M059J (cell line): ENCODE data around the gene CHADL. TPM values are rescaled to one million over a fixed set of nuclear protein-coding genes. Genes with fewer than 3 reads are reported as not detected.
A peak's percentile ranks its signal among the peaks of the same experiment; 100 is the strongest.
"Not testable (repeated sequence)": the region's sequence is repeated elsewhere in the genome, so short reads cannot be mapped to it uniquely, and the experiment has no call there.

Source experiments
- DNase-seq: peaks from one replicate; pipeline ENCODE4 v3.0.0-alpha.2; 2012; ENCODE audit warnings: low read depth
- total RNA-seq: library from RNA; depleted of rRNA; stranded (reverse); fragments of >200 nt; shearing (Covaris generic); gene quantifications from 2 replicates; pipeline ENCODE4 v1.2.3, GENCODE V29; 2014; rRNA removed

Gene CHADL, protein sequence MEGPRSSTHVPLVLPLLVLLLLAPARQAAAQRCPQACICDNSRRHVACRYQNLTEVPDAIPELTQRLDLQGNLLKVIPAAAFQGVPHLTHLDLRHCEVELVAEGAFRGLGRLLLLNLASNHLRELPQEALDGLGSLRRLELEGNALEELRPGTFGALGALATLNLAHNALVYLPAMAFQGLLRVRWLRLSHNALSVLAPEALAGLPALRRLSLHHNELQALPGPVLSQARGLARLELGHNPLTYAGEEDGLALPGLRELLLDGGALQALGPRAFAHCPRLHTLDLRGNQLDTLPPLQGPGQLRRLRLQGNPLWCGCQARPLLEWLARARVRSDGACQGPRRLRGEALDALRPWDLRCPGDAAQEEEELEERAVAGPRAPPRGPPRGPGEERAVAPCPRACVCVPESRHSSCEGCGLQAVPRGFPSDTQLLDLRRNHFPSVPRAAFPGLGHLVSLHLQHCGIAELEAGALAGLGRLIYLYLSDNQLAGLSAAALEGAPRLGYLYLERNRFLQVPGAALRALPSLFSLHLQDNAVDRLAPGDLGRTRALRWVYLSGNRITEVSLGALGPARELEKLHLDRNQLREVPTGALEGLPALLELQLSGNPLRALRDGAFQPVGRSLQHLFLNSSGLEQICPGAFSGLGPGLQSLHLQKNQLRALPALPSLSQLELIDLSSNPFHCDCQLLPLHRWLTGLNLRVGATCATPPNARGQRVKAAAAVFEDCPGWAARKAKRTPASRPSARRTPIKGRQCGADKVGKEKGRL
- not detected in 2 replicates for total RNA-seq

DNA sequence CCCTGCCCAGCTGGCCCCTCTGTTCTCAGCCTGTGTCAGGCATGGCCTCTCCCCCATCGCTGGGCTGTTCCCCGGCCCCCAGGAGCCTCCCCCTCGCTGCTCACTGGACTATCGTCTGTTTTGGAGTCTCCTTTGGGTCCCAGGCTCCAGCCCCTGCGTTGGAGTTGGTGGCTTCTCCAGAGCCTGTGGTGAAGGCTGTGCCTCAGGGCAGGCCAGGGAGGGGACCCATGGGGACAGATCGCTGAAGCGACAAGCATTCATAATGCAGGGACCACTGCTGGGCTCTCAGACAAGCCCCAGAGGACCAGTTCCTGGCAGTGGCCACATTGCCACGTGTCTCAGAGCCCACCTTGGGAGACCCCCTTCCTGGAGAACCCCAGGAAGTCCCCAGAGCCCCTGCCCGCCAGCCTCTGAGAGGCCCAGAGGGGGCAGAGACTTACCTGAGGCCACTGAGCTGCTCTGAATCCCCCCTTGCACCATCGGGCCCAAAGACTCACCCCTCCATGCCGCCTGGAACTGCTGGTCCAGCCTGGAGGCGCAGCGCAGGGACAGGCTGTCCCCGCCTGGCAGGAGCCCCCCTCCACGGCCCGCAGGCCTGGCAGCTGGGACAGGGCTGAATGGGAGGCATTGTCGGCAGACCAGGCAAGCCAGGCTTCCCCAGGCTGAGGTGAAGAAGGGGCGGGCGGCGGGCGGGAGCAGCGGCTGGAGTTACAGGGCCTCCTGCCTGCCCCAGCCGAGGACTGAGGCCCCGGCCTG is at the start of gene CHADL:
CHADL (minus strand) TSS at position 555 of the 756 bp plus-strand sequence; CDS start at position 505, 50 bp downstream.
- no peak for DNase-seq

DNA sequence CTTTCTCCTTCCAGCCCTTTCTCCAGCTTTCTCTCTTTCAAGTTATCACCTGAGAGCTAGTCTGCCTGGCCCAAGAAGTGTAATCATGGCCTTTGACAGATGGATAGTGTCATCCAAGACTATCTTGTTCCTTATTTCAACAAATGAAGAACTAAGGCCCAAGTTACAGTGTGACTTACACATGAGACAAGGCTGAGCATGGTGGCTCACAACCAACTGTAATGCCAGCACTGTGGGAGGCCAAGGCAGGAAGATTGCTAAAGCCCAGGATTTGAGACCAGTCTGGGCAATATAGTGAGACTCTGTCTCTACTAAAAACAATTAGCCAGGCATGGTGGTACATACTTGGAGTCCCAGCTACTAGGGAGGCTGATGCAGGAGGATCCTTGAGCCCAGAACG is 48.9 kb upstream of the CHADL start:
- peak; percentile 26 for DNase-seq

DNA sequence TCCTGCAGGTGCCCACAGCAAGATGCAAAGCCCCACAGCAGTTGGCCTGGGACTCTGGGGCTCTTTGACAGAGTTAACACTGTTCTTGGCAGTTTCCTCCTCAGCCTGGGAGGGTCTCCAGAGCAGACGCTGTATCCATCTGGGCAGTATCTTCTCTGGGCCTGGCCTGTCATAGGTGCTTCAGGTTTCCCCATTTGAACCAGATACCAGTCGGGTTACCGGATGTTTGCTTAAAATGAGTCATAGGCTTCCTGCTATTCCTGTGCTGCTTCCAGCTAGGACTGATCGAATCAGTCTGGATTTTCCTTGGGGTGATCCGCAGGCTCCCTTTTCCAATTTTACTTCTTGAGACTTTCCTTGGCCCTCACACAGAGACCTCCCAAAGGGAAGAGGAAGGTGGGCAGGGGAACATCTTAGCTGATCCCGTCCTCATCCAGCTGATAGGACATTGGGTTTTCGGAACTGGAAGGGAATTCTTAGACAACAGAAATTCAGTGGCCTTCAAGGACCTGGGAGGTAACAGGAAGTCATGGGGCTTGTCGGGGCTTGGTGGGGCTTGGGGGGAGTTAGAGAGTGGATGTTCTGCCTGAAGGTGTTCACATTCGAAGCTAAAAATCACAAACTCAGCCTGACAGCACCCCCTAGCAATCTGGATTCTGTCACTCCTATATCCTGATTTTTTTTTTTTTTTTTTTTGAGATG is 47.7 kb upstream of the CHADL start:
- DNase-seq = peak; percentile 84

DNA sequence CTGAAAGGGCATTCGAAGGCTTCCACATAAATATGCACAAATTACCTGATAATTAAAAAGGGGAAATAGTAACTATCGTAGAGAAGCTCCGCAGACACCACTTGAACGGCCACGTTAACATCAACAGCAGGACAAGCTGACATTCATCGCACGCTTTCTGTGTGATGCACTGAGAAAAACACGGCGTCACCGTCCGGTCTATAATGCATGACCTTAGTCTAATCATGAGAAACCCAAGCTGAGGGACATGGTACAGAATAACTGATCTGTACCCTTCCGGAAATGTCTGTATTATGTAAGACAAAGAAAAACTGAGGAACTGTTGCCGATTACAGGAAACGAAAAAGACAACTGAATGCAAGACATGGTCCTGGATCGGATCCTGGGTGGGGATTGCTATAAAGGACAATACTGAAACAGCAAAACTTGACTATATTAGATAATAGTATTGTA is 45.9 kb upstream of the CHADL start:
- no peak for DNase-seq

DNA sequence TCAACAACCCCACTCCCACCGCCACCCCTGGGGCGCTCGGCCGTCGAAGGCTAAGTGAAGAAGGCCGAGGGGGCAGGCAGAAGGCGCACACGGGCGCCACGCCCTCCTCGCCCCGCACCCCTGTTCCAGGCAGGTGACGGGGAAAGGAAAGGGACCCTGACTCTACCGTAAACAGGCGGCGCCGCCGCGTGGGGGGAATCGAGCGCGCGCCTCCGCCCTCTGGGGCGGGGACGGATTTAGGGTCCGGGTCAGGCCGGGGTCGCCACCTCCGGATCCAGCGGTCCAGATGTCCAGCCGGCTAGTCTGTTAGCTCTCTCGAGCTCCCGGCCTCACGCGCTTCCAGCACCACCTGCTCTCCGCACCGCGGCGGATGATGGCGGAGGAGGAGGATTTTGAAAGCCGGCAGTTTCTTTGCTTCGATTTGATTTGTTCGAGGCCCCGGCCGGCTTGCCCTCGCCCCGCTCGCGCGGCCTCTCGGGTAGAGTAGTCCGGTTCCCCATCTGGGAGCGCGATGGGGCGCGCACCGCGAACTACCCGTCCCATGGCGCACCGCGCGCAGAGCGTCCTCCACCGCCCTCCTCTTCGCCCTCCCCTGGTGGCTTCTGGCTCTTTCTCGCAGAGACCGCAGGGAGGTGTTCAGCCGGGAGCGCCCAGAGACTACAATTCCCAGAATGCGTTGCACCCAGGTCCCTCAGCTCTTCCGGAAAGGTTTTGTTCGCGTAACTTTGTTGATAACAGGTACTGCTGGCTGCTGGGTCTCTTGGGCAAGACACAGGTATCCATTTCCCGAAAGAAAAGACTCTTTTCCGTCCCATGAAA is 45.3 kb upstream of the CHADL start, which contains the start of gene RANGAP1:
RANGAP1 (minus strand) TSS at position 368 of the 819 bp plus-strand sequence. CDS start 5,143 bp downstream, outside the sequence.
- DNase-seq = peak; percentile 97

DNA sequence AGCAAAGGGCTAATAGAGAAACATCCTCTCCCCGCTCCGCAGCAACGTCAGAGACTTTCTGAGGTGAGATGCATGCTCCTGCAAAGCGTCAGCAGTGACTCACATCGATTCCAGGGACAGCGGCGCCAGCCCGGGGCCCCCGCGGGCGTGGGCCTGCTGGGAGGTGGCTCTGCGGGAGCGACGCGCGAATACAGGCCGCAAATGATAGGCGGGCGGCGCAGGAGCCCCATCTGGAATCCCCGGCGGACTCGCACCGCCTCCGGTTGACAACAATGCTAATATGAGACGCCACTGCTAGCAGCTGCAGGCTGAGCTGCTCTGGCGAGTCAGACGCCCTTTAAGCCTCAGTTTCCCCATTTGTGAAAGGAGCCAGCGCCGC is 44.7 kb upstream of the CHADL start:
- peak; percentile 93 for DNase-seq

DNA sequence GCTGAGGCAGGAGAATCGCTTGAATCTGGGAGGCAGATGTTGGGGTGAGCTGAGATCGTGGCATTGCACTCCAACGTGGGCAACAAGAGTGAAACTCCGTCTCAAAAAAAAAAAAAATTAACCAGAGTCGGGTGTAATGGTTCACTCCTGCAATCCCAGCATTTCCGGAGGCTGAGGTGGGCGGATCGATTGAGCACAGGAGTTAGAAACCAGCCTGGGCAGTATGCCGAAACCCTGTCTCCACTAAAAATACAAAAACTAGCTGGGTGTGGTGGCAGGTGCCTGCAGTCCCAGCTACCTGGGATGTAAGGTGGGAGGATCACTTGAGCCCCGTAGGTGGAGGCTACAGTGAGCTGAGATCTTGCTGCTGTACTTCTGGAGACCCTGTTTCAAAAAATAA is 43.7 kb upstream of the CHADL start:
- DNase-seq = no peak

DNA sequence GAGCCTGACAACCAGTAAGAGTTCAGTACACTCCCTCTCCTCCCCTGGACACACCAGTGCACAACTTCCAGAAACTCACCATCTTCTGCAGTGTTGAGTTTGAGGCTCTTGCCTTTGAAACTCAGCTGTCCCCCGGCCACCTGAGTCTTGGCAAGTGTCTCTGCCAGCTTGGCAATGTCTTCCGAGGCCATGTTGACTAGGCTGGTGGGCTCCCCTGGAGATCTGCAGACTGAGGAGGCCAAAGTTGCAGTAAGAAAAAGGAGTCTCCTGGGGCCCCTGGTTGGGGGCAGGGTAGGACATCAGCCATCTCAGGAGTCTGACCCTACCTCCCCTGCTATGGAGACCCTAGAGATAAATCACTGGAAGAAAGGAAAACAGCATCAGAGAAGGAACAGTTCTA is 40.1 kb upstream of the CHADL start:
- DNase-seq = no peak

DNA sequence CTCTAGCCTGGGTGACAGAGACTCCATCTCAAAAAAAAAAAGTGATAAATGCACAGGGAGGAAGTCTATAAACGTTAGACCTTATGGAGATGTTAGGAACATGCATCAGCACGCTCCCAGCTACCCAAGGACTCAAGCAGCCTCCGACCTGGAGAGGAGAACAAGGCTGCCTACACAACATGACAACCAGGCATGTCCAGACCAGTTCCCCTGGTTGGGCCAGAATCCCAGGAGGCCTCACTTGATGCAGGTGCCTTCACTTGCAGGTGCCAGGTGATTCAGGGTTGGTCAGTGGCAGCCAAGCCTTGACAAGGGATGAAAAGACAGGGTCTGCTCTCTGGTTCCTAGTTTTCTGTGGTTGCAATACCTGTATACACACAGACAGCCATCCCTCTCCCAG is 39.3 kb upstream of the CHADL start:
- no peak for DNase-seq

DNA sequence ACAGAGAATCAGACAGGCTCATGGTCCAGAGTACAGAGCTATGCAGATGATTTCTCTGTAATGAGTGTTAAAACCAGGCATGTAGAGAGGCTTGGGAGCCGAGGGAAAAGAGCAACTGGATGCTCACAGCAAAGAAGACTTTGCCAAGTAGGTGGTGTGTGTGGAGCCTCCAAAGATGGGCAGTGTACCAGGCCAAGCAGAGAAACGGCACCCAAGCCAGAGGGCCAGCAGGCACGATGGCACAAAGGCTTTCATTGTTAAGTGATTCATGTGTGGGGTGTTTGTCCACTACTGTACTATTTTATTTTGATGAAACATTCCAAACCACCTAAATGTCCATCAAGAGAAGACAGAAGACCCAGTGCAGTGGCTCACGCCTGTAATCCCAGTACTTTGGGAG is 34.1 kb upstream of the CHADL start:
- DNase-seq = no peak

DNA sequence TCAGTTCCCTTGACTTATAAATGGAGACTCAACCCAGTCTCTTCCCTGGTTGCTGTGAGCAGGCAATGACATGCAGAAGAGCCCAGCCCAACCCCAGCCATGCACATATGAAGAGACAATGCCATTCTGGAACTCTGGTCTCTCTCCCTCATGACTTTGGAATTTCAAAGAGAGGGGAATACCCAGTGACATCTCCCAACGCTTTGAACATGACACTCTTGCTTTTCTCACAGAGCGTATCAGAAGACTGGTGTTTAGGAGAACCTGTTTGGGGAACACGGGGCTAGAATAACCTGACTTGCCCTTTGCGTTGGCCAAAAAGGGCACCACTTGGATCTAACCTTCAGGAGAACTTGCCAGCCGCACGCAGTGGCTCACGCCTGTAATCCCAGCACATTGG is 32.4 kb upstream of the CHADL start:
- DNase-seq = no peak

DNA sequence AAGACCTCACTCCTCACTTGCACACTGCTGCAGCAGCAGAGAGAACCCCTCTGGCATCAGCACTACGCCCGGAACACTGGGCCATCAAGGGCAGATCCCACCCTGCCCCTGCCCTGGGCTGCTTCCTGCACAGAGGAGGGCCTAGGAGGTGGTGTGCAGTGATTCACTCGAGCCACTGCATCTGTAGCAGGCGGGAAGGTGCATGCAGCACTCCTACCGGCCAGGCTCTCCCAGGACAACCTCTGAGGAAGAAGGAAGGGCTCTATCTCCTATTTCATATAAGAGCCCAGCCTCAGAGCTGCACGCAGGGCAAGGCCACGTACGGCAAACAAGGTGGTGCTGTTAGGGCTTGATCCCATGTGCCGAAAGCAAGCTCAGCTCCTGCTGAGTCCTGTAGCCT is 31.1 kb upstream of the CHADL start:
- no peak for DNase-seq

DNA sequence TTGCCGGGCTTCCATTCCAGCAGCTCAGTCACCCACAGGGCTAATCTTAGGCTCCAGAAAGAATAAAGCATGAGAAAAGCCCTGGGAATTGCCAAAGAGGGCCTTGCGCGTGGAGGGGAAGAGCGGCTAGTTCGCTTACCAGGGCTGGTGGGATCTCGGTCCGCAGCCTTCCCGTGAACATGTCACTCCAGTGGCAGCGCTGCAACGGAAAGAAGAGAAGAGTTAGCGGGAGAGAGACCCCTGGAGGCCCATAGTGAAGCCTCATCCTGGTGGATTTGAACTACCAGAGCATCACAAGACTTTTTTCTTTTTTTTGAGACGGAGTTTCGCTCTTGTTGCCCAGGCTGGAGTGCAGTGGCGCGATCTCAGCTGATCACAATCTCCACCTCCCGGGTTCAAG is 27.2 kb upstream of the CHADL start:
- DNase-seq = no peak

DNA sequence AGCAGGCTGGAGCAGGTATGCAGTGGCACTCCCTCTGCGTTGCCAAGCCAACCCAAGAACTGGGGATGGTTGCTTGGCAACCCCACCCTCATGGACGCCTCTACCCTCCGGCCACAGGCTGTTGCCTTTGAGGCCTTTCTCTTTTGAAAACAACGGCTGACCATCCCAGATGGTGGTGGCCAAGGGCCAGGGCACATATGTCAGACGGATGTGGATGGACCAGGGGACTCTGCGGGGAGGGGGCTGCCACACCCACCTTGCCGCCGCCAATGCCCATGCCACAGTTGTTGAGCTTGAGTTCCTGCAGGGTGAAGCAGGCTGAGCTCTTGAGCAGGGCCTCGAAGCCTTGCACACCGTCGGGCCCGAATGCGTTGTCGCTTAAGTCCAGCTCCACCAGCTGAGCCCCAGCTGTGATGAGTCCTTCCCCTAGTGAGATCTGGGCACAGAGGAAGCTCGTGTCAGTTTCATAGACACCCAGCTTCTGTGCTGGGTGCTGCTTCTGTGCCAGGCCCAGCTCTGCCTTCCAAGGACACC is 23.7 kb upstream of the CHADL start:
- no peak for DNase-seq

DNA sequence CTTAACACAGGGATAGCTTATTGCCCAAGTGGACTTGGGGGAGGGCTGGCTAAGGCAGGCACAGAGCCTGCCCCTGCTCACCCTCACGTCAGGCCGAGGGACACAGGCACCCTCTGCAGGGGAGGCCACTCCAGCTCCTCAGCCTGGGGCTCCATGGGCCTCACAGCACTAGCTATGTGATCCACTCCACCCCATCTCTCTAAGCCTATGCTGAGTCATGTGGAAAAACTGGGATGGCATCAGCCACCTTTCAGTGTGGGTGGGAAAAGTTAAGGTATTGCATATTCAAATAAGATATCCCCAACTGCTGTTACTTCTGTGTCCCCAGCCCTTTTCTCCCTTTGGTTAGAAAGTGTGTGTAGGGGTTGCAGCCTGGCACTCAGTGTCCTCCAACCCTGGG is 23.0 kb upstream of the CHADL start:
- DNase-seq = no peak

DNA sequence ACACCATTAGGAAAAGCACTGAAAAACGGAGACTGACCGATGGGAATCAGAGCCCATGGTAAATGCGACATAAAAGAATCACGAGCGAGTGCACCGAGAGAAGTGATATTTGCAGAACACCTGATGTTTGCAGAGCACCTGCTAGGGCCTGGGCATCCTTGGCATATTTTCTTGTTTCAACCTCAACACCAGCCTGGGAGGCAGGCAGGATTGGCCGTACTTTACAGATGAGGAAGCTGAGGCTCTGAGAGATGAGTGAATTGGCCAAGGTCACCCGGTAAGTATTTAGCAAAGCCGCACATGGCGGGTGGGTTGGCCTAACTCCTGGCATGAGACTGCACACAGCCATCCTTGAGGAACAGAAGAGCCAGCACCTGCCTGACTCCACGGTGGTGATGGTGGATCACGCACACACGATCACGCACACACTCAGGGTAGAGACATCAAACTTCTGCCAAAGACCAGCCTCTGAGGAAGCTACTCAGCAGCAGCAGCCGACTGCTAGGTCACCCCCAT is 21.6 kb upstream of the CHADL start:
- no peak for DNase-seq

DNA sequence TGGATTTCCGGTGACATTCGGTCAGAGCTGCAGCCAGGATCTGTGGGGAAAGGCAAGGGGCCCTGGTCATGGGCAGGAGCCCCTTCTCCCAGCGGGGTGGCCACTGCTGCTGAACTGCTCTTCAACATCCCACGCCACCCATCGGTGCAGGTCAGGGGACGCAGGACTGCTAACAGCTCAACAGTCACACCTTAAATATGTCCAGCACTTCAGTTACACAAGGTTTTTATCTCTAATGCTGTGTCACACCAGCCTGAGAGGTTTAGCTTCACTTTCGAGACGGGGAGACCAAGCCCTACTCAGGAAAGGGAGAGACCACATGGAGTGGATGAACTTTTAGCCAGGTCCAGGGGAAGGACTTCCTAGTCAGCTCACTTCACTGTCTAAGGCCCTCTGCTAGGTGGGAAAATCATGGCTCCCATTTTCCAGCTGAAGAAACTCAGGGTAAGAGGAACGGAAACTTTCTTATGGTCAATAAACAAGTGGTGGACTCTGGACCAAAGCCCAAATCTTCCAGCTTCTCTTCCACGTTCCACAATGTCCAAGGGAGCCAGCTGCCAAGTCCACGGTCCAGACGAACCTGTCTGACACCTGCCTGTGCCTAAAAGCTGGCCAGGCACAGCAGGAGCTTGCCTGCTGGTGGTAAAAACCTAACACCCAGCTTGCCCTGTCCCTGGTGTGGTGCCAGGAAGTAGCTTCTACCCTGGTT is 21.0 kb upstream of the CHADL start:
- DNase-seq = no peak

DNA sequence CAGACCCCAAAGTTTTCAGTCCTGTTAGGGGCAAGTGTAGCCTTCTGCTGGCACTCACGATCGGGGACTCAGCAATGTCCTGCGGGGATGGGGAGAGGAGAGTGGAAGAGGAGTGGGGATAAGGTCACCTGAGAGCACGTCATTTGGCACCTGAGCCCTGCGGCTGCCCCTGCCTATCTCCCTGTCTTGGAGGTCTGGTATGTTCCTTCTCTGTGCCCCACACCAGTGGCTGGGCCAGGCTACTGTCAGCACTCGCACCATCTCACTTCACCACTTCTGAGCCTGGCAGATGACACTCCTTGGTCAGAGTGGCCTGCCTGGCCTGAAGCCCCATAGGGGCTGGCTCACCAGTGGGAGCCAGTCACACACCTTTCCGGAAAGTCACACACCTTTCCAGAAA is 20.1 kb upstream of the CHADL start:
- no peak for DNase-seq

DNA sequence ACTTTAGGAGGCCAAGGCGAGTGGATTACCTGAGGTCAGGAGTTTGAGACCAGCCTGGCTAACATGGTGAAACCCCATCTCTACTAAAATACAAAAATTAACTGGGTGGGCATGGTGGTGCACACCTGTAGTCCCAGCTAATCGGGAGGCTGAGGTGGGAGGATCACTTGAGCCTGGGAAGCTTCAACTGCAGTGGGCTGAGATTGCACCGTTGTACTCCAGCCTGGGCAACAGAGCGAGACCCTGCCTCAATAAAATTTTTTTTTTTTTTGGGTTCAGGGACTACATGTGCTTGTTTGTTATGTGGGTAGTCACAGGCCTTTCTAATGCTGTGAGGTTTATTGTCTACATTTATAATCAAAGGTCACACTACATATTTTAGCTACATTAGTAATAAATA is 19.0 kb upstream of the CHADL start:
- not testable (repeated sequence) for DNase-seq

DNA sequence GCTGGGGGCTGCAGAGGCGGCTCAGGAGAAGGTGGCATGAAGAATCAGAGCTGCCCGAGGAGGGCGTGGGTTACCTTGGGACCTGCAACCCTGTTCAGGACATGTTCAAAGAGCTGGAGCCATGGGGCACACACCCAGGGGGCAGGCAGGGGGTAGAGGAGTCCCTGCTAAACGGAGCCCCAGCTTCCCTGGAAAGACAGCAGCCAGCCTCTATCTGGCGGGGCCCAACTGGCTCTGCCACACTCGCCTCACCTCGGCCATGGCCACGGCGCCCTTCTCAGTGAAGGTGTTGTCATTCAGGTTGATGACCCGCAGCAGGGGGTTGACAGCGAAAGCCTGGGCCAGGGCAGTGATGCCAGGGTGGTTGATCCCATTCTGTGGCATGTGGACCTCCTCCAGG is 17.0 kb upstream of the CHADL start:
- DNase-seq = no peak
